Measurements from ENCODE around the gene COX8A. TPM values are rescaled to one million over a fixed set of nuclear protein-coding genes. Genes with fewer than 3 reads are reported as not detected.

Gene COX8A
- total and polyA plus RNA-seq, 2 of the 13 experiments (the other 11 are each of a cell fraction or from before 2014, with no cell fraction given), result 202 to 406 TPM

GRCh38 chr11:64022125-64022784, 47.8 kb downstream of the COX8A start (continued):
- TF ChIP-seq PATZ1 (CRISPR knock-in tag; IDR thresholded peaks at IDR 0.05) (0 out of 2 replicates have a peak, but pooled peaks have one; percentile 32), HIC2 (CRISPR knock-in tag; IDR thresholded peaks at IDR 0.05; ENCODE audit: low read depth) (no peak; the same call in 1 of the 2 replicates), SAP130 (CRISPR knock-in tag; IDR thresholded peaks at IDR 0.05; ENCODE audit: low read depth) (no peak), BCL6 (CRISPR knock-in tag; IDR thresholded peaks at IDR 0.05) (0 out of 2 replicates have a peak, but pooled peaks have one; percentile 28), ERF (CRISPR knock-in tag; IDR thresholded peaks at IDR 0.05) (no peak), SP4 (CRISPR knock-in tag; IDR thresholded peaks at IDR 0.05) (no peak), RARA (CRISPR knock-in tag; IDR thresholded peaks at IDR 0.05) (0 out of 2 replicates have a peak, but pooled peaks have one; percentile 24)

Data from HepG2 (cell line).